Measurements from ENCODE around the gene TRIM66. TPM values are rescaled to one million over a fixed set of nuclear protein-coding genes. Genes with fewer than 3 reads are reported as not detected.

The TRIM66 gene
- total RNA-seq, 1 donor from 2014 or later, result 14.6 TPM

DNA sequence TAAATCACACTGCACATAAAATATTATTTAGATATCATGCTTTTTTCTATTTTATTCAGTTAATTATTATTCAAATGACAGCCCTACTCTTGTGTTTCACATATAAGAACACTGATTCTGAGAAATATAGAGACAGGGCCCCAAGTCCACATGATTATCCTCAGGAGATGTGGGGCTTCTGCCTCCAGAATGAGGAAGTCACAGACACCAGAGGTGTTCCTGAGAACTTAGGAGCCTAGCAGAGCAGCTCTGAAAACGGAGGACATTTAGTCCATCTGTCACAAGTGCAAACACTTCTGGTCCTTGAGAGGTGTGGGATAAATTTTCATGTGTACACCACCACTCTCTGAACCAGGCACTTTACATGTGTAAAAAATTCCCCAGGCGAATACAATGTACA lies 26.2 kb downstream of the TRIM66 start:
- intact Hi-C loops (cut with micrococcal nuclease), result no loop called here
- no peaks in the 10 kb centered on the region for H3K27me3 Mint-ChIP-seq (ENCODE audit: low read depth)
- peaks cover 7% of the 10 kb centered on the region for H3K4me1 Mint-ChIP-seq (ENCODE audit: low read depth)
- H3K27ac Mint-ChIP-seq, result no peak overlapping the region
- H3K36me3 Mint-ChIP-seq (ENCODE audit: low read depth), result peaks cover 5% of the 10 kb centered on the region
- H3K9me3 Mint-ChIP-seq, result no peaks in the 10 kb centered on the region
- no peak overlapping the region for H3K4me3 Mint-ChIP-seq (ENCODE audit: low read depth)
- no peak for DNase-seq (ENCODE audit: low spot score)

DNA sequence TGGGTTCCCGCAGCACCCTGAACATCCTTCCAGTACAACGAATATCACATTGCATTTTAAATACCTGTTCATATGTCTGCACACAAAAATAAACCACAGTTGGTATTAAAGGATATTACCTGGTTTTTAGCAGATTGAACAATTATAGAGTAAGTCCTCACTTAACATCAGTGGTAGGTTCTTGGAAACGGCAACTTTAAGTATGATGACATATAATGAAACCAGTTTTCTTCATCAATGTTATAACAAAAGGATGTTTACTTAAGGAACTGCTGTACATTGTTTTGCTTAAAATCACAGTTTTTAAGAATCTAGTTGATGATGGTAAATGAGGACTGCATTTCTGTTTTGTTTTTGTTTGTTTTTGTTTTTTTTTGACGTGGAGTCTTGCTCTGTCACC lies 28.0 kb downstream of the TRIM66 start:
- Mint-ChIP-seq H3K27me3 (ENCODE audit: low read depth) (no peaks in the 10 kb centered on the region), H3K4me1 (ENCODE audit: low read depth) (peaks cover 7% of the 10 kb centered on the region), H3K4me3 (ENCODE audit: low read depth) (no peak overlapping the region), H3K36me3 (ENCODE audit: low read depth) (peaks cover 5% of the 10 kb centered on the region), H3K9me3 (no peaks in the 10 kb centered on the region), H3K27ac (no peak overlapping the region)
- no peak for DNase-seq (ENCODE audit: low spot score)
- intact Hi-C loops (cut with micrococcal nuclease), result no loop called here

DNA sequence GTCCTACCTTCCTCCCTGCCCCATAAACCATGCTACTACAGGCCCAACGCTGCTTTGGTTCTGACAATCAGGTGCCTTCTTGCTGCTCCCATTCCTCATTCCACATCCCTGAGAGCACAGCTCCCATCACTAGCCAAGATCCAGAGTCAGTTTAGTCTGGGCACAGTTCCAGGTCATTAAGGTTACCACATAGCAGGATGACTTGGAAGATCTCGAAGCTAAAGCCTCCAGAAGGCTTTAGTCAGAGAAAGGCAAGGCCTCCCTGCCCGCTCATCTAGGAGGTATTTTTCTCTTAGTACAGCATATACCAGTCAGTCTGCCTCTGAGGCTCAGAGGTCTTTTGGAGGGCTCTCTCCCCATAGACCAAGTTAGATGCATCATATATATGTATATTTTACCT lies 30.3 kb downstream of the TRIM66 start:
- Mint-ChIP-seq H3K4me3 (ENCODE audit: low read depth) (no peak overlapping the region), H3K27me3 (ENCODE audit: low read depth) (no peaks in the 10 kb centered on the region), H3K9me3 (no peaks in the 10 kb centered on the region), H3K36me3 (ENCODE audit: low read depth) (peaks cover 9% of the 10 kb centered on the region), H3K4me1 (ENCODE audit: low read depth) (peaks cover 11% of the 10 kb centered on the region), H3K27ac (no peak overlapping the region)
- DNase-seq (ENCODE audit: low spot score), result no peak
- intact Hi-C loops (cut with micrococcal nuclease), result no loop called here

DNA sequence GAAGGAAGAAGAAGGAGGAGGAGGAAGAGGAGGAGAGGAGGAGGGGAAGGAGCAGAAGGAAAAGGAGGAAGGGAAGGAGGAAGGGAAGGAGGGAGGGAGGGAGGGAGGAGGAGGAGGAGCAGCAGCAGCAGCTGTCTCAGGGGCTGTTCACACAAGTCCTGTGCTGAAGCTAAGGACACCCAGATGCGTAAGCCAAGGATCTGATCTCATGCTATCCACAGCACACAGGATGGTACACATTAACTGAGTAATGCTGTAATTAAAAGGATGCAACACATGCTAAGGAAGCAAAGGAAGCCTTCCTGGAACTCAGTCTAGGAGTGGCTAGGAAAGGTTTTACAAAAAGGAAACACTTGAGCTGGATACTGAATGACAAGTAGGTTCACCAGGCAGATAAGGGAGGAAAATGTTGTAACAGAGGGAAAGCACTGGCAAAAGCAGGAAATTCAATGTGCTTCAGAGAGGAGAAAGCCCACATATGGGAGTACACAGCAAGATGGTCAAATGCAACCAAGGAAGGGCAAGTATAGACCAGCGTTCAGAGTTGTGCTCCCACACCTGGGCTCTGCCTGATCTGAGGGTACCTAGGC lies 32.0 kb downstream of the TRIM66 start:
- H3K36me3 Mint-ChIP-seq (ENCODE audit: low read depth), result peaks cover 13% of the 10 kb centered on the region
- intact Hi-C loops (cut with micrococcal nuclease), result no loop called here
- H3K27me3 Mint-ChIP-seq (ENCODE audit: low read depth), result no peaks in the 10 kb centered on the region
- H3K9me3 Mint-ChIP-seq, result no peaks in the 10 kb centered on the region
- no peak overlapping the region for H3K4me3 Mint-ChIP-seq (ENCODE audit: low read depth)
- no peak for DNase-seq (ENCODE audit: low spot score)
- H3K4me1 Mint-ChIP-seq (ENCODE audit: low read depth), result peaks cover 11% of the 10 kb centered on the region
- H3K27ac Mint-ChIP-seq, result no peak overlapping the region

DNA sequence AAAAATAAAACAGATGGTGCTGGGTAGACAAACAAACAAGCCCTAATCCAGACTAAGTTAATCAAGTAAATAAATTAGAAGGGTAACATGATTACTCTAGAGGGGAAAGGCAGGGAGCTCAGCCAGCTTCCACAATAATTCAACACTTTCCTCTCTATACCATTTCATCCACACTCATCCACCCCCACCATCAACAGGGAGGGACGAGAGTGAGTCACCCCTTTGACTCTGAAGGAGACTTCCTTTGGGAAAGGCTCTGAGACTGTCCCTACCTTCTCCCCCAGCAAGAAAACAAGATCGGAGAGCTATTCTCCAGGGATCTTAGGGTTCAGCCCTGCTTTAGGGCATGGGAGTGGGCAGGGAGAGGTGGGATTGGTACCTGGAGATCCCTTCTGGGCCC lies 33.1 kb downstream of the TRIM66 start:
- H3K27me3 Mint-ChIP-seq (ENCODE audit: low read depth), result no peaks in the 10 kb centered on the region
- no peaks in the 10 kb centered on the region for H3K9me3 Mint-ChIP-seq
- H3K27ac Mint-ChIP-seq, result no peak overlapping the region
- H3K36me3 Mint-ChIP-seq (ENCODE audit: low read depth), result peaks cover 11% of the 10 kb centered on the region
- H3K4me1 Mint-ChIP-seq (ENCODE audit: low read depth), result peaks cover 10% of the 10 kb centered on the region
- H3K4me3 Mint-ChIP-seq (ENCODE audit: low read depth), result no peak overlapping the region
- intact Hi-C loops (cut with micrococcal nuclease), result no loop called here
- no peak for DNase-seq (ENCODE audit: low spot score)

DNA sequence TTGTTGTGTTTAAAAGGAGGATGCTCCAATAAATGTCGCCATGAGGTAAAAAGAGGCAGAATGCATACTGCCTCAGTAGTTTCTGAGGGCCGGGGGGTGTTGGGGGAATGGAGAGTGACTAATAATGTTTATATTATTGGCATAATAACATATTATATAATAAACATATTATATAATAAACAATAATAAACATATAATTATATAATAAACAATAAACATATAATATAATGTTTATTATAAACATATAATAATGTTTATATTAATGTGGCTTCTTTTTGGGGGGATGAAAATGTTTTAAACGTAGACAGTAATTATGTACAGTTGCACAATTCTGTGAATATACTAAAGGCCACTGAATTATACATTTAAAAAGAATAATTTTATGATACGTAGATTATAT lies 35.6 kb downstream of the TRIM66 start:
- DNase-seq (ENCODE audit: low spot score), result no peak
- Mint-ChIP-seq H3K4me3 (ENCODE audit: low read depth) (no peak overlapping the region), H3K36me3 (ENCODE audit: low read depth) (peaks cover 12% of the 10 kb centered on the region), H3K27me3 (ENCODE audit: low read depth) (no peaks in the 10 kb centered on the region), H3K9me3 (no peaks in the 10 kb centered on the region), H3K4me1 (ENCODE audit: low read depth) (peaks cover 5% of the 10 kb centered on the region), H3K27ac (no peak overlapping the region)
- intact Hi-C loops (cut with micrococcal nuclease), result no loop called here

DNA sequence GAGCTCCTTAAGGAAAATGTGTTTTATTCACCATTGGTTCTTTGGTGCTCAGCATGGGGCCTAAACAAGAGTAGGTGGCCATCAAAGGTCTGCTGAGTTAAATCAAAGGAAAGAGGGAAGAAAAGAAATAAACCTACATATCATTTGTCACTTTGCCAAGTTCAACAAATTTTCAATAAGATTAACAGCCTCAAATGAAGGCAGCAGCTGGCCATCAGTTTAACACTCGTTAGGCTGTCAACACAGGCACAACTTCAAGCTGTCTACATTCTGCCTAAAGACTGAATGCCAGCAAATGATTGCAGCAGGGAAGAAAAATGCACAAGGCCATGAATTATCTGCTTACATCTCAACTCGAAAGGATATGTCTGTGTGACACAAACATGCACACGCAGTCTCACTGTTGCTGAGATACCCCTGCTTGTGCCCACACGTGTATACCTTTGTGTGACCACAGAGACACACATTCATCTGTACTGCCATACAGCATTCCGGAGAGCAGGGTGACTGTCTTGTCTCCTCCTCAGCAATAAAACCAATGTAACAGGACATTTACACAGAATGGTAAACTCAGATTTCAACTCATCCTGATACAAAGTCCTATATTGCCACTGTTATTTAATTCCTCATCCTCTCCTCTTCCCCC lies 40.1 kb downstream of the TRIM66 start:
- Mint-ChIP-seq H3K36me3 (ENCODE audit: low read depth) (peaks cover 19% of the 10 kb centered on the region), H3K4me3 (ENCODE audit: low read depth) (no peak overlapping the region), H3K9me3 (no peaks in the 10 kb centered on the region), H3K27me3 (ENCODE audit: low read depth) (no peaks in the 10 kb centered on the region), H3K27ac (no peak overlapping the region), H3K4me1 (ENCODE audit: low read depth) (peaks cover 9% of the 10 kb centered on the region)
- no peak for DNase-seq (ENCODE audit: low spot score)
- intact Hi-C loops (cut with micrococcal nuclease), result no loop called here

DNA sequence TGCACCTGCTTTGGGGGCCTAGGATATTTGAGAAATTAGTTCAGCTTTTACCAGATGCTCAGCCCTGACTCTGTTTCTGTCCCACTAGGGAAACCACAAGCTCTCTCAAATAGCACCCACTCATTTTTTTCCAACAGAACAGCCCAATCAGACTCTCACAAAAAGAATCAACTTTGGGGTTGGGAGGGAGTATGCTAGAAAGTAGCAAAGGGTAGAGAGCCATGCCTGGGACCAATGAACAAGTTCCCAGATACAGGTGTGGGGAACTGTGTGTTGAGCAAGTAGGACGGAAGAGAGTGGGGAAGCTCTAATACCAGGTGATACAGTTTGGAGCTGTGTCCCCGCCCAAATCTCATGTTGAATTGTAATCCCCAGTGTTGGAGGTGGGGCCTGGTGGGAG lies 41.1 kb downstream of the TRIM66 start:
- Mint-ChIP-seq H3K36me3 (ENCODE audit: low read depth) (peaks cover 22% of the 10 kb centered on the region), H3K4me3 (ENCODE audit: low read depth) (no peak overlapping the region), H3K4me1 (ENCODE audit: low read depth) (peaks cover 8% of the 10 kb centered on the region), H3K27ac (no peak overlapping the region), H3K9me3 (peaks cover 3% of the 10 kb centered on the region), H3K27me3 (ENCODE audit: low read depth) (no peaks in the 10 kb centered on the region)
- intact Hi-C loops (cut with micrococcal nuclease), result no loop called here
- no peak for DNase-seq (ENCODE audit: low spot score)

DNA sequence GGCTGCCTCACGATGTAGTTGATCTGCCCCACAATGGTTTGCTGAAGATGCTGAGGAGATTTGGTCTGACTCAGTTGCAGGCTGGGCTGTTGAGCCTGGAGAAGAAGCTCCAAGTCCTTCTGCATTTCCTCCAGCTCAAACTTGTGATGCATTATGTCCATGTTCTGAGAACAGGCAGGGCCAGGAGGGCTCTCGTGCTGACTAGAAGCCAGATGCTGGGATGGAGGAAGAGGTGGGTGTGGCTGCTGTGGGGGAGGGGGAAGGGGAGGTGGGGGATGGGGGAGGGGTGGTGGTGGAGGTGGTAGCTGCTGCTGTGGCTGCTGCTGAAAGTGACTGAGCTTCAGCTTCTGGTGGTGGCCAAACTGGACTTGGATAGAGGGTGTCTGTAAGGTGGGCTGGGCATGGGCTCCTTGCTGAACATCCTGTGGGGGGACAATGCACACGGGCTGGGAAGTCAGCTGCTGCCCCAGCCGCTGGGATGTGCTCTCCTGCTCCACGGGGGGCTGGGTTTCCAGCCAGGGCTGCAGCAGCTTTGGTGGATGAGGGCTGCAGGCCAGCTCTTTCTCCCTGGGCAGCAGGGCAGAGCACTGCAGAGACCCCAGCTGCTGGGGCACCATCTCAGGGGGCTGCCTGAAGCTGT lies 42.1 kb downstream of the TRIM66 start:
- no peak overlapping the region for H3K4me3 Mint-ChIP-seq (ENCODE audit: low read depth)
- H3K36me3 Mint-ChIP-seq (ENCODE audit: low read depth), result peaks cover 29% of the 10 kb centered on the region
- no peak overlapping the region for H3K27ac Mint-ChIP-seq
- intact Hi-C loops (cut with micrococcal nuclease), result no loop called here
- no peak for DNase-seq (ENCODE audit: low spot score)
- peaks cover 8% of the 10 kb centered on the region for H3K4me1 Mint-ChIP-seq (ENCODE audit: low read depth)
- H3K27me3 Mint-ChIP-seq (ENCODE audit: low read depth), result no peaks in the 10 kb centered on the region
- peaks cover 3% of the 10 kb centered on the region for H3K9me3 Mint-ChIP-seq

DNA sequence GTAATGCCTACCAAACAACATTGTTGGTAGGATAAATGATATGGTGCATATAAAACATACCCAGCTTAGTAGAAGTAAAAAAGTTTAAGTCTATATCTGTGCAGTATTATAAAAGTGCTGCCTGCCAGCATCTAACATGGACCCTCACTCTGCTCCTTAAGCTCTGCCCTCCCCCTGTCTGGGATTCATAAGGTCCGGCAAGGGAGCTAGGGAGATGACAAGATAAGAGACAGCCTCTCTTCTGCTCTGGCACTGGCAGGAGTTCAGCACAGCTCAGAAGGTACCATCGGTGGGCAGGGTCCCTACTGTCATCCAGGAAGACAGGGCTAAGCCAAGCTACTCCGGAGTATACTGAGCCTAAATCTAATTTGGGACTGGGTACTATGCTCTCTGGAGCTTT lies 42.8 kb downstream of the TRIM66 start:
- no peak overlapping the region for H3K27ac Mint-ChIP-seq
- no peak overlapping the region for H3K4me3 Mint-ChIP-seq (ENCODE audit: low read depth)
- H3K27me3 Mint-ChIP-seq (ENCODE audit: low read depth), result no peaks in the 10 kb centered on the region
- intact Hi-C loops (cut with micrococcal nuclease), result no loop called here
- peaks cover 3% of the 10 kb centered on the region for H3K9me3 Mint-ChIP-seq
- H3K4me1 Mint-ChIP-seq (ENCODE audit: low read depth), result peaks cover 8% of the 10 kb centered on the region
- no peak for DNase-seq (ENCODE audit: low spot score)
- peaks cover 29% of the 10 kb centered on the region for H3K36me3 Mint-ChIP-seq (ENCODE audit: low read depth)

DNA sequence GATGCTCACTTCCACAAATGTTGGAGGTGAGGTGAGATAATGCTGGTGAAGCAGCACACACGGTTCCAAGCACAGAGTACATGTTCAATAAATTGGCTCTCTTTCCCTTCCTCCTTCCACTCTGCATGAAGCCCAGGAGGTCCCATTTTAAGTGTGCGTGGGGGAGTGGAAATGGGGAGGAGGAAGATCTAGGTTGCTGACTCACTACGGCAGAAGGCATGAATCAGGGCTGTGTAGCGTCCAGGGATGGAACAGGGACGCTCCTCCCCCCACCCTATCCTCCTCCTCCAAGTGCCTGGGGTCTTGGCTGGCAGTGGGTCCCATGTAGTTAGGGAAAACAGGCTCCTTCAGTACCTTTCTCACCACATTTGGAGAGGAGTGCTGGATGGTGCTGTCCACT lies 44.2 kb downstream of the TRIM66 start:
- DNase-seq (ENCODE audit: low spot score), result no peak
- H3K27ac Mint-ChIP-seq, result no peak overlapping the region
- peaks cover 29% of the 10 kb centered on the region for H3K36me3 Mint-ChIP-seq (ENCODE audit: low read depth)
- H3K27me3 Mint-ChIP-seq (ENCODE audit: low read depth), result no peaks in the 10 kb centered on the region
- no peak overlapping the region for H3K4me3 Mint-ChIP-seq (ENCODE audit: low read depth)
- peaks cover 8% of the 10 kb centered on the region for H3K4me1 Mint-ChIP-seq (ENCODE audit: low read depth)
- intact Hi-C loops (cut with micrococcal nuclease), result no loop called here
- H3K9me3 Mint-ChIP-seq, result peaks cover 3% of the 10 kb centered on the region

DNA sequence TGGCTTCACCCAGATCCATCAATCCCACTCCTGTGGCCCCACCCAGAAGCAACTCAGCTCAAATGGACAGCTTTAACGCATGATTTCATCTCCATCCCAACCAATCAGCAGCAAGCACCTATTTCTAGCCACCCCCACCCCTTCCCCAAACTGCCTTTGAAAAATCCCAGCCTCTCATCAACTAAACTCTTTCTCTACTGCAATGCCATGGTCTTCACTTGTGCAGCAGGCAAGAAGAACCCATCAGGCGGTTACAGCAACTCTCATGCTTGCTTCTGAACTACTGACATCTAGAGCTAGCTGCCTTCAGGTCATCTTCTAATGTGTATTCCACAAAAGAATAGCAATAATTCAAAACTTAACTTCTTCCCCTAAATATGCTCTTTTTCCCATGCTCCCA lies 46.3 kb downstream of the TRIM66 start:
- H3K9me3 Mint-ChIP-seq, result peaks cover 3% of the 10 kb centered on the region
- peaks cover 22% of the 10 kb centered on the region for H3K36me3 Mint-ChIP-seq (ENCODE audit: low read depth)
- H3K4me1 Mint-ChIP-seq (ENCODE audit: low read depth), result peaks cover 1% of the 10 kb centered on the region
- no peaks in the 10 kb centered on the region for H3K27me3 Mint-ChIP-seq (ENCODE audit: low read depth)
- no peak for DNase-seq (ENCODE audit: low spot score)
- no peak overlapping the region for H3K4me3 Mint-ChIP-seq (ENCODE audit: low read depth)
- intact Hi-C loops (cut with micrococcal nuclease), result no loop called here
- H3K27ac Mint-ChIP-seq, result no peak overlapping the region

DNA sequence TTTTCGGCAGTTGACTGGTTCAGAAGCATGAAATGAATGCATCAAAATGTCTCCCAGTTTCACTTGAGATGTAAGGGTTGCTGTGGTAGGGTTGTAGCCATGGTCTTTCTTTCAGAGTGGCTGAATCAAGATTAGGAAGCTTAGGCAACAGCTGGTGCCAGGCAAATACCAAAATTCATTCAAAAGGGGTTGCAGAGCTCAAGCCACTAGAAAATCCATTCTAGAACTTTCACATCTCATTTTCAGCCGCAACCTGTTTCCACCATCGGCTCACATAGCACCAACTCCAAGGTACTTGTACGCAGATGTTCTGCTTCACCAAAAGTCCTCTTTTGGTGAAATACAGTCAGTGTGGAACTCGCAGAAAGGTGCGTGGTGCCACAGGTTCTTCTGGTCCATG lies 48.0 kb downstream of the TRIM66 start:
- H3K4me1 Mint-ChIP-seq (ENCODE audit: low read depth), result no peaks in the 10 kb centered on the region
- no peak for DNase-seq (ENCODE audit: low spot score)
- peaks cover 3% of the 10 kb centered on the region for H3K9me3 Mint-ChIP-seq
- H3K36me3 Mint-ChIP-seq (ENCODE audit: low read depth), result peaks cover 22% of the 10 kb centered on the region
- intact Hi-C loops (cut with micrococcal nuclease), result no loop called here
- H3K4me3 Mint-ChIP-seq (ENCODE audit: low read depth), result no peak overlapping the region
- H3K27ac Mint-ChIP-seq, result no peak overlapping the region
- no peaks in the 10 kb centered on the region for H3K27me3 Mint-ChIP-seq (ENCODE audit: low read depth)
